COLO668 (cell line): ENCODE measurements around the gene KHSRP.
A peak's percentile ranks its signal among the peaks of the same experiment; 100 is the strongest.

Experiments
- DNase-seq: peaks from one replicate; lab custom pipeline; 2025; ENCODE audit not compliant: unreplicated experiment; lab: John Stamatoyannopoulos, UW

KHSRP gene, protein sequence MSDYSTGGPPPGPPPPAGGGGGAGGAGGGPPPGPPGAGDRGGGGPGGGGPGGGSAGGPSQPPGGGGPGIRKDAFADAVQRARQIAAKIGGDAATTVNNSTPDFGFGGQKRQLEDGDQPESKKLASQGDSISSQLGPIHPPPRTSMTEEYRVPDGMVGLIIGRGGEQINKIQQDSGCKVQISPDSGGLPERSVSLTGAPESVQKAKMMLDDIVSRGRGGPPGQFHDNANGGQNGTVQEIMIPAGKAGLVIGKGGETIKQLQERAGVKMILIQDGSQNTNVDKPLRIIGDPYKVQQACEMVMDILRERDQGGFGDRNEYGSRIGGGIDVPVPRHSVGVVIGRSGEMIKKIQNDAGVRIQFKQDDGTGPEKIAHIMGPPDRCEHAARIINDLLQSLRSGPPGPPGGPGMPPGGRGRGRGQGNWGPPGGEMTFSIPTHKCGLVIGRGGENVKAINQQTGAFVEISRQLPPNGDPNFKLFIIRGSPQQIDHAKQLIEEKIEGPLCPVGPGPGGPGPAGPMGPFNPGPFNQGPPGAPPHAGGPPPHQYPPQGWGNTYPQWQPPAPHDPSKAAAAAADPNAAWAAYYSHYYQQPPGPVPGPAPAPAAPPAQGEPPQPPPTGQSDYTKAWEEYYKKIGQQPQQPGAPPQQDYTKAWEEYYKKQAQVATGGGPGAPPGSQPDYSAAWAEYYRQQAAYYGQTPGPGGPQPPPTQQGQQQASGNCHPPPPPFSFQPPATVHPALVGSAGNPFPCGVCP

DNA sequence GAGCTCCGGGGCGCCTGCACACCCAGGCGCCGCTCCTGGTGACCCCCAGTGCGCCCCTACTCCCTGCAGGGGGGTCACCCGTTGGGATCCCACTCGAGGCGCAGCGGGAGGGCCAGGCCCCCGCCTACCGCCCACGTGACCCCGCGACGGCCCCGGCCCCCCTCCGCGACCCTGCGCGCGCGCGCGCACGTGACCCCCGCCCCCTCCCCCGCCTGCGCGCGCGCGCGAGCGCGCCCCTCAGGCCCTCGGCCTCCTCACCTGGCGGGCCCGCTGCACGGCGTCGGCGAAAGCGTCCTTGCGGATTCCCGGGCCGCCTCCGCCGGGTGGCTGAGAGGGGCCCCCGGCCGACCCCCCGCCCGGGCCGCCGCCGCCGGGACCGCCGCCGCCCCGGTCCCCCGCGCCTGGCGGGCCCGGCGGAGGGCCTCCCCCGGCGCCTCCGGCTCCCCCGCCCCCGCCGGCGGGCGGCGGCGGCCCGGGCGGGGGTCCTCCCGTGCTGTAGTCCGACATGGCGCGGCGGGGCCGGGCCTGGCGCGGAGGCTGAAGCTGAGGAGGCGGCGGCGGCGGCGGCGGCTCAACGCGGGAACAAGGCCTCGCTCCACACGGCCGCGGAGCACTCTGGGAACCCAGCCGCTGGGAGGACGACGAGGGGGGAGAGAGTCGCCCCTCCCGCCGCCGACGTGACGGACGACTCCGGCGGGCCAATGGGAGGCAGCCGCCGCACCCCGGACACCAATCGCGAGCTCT lies at the start of gene KHSRP:
Gene KHSRP (minus strand): TSS at position 617 of the 744 bp plus-strand sequence. CDS start 110 bp downstream, at position 507.
- DNase-seq = peak; percentile 55

DNA sequence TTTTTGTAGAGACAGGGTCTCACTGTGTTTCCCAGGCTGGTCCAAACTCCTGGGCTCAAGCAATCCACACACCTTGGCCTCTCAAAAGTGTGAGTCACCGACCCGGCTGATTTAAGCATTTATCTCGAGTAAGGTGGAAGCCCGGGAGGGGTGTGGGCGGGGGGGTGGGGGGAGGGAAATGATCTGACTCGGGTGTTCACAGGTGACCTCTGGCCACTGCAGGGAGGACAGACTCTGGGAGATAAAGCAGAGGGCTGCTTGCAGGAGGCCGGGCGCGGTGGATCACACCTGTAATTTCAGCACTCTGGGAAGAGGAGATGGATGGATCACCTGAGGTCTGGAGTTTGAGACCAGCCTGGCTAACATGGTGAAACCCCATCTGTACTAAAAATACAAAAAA lies 49.0 kb upstream of the KHSRP start:
- no peak for DNase-seq

DNA sequence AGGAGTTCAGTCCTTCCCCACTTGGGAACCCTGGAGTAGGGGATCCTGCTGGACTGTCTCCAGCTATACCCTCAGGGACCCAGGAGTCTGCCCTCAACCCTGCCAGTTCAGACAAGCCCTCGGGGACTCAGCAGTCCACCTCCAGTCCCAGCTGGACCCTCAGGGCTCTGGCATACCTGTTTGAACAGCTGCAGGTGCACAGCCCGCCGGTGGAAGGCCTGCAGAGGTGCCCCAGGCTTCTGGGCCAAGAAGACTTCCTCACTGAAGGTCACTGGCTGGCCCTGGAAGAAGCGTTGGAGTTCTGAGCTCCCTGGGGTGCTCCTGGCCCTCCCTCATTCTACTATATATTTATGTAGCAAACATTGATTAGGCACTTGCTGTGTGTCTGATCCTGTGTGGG lies 48.1 kb upstream of the KHSRP start:
- peak; percentile 50 for DNase-seq

DNA sequence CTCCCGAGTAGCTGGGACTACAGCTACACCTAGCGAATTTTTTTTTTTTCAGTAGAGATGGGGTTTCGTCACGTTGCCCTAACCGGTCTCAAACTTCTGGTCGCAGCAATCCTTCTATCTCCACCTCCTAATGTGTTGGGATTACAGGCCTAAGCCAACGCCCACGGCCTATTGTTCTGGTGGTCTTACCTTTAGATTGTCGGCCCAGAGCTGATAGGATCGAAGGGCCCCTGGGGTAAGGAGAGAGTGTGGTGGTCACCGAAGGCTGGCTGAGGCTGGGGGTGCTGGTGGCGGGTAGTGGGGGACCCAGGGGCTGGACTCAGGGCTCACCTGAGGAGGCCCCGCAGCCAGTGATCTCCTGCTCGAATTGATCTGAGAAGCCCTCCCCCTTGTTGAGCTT lies 46.5 kb upstream of the KHSRP start:
- DNase-seq = no peak

DNA sequence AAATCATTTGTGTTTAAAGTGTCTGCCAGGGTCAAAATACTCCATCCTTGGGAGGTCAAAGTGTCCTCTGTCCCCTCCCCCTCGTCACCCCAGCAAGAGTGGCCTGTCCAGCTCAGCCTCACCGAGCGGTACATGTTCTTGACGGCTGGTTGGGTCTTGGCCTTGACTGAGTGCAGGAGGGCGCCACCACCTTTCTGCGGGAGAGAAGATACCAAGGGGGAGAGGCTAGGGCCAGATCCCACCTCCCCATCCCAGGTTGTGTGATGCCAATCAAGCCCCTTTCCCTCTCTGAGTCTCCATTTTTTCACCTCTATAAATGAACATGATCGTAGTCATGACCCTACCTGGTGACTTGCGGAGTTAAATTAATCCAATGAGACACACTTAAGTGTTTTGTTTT lies 45.6 kb upstream of the KHSRP start:
- DNase-seq = no peak

DNA sequence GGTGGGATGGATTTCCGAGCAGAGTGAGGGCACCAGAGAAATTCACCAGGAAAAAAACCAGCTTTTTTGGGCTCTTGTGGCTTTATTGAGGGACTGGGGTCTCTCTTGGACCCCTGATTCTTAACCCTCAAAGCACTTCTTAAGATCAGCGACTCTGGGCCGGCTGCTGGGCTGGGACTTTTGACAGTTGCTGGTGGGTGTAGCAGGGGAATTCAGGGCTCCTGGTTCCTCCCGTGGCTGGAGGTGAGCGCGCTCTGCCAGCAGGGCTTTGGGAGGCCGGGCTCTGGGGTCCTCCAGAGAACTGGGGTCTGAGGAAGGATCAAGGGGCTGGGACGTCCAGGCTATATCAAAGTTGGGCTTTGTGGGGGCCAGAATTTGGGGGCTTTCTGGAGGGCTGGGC lies 42.8 kb upstream of the KHSRP start:
- DNase-seq = no peak

DNA sequence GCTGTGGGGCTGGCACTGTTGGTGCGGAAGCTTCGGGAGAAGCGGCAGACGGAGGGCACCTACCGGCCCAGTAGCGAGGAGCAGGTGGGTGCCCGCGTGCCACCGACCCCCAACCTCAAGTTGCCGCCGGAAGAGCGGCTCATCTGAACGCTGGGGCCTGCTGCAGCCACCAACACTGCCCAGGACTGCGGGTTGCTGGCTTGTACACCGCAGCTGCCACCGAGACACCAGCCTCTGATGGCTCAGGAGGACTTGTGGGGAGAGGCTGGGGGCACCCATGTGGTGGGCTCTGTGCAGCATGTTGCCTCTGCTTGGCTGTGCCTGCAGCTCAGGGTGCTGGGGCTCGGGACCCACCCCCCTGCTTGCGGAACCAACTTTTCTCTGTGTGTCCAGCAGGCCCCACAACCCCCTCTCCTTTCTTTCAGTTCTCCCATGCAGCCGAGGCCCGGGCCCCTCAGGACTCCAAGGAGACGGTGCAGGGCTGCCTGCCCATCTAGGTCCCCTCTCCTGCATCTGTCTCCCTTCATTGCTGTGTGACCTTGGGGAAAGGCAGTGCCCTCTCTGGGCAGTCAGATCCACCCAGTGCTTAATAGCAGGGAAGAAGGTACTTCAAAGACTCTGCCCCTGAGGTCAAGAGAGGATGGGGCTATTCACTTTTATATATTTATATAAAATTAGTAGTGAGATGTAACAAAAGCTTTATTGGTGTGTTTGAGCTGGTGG lies 42.1 kb upstream of the KHSRP start:
- DNase-seq = no peak

DNA sequence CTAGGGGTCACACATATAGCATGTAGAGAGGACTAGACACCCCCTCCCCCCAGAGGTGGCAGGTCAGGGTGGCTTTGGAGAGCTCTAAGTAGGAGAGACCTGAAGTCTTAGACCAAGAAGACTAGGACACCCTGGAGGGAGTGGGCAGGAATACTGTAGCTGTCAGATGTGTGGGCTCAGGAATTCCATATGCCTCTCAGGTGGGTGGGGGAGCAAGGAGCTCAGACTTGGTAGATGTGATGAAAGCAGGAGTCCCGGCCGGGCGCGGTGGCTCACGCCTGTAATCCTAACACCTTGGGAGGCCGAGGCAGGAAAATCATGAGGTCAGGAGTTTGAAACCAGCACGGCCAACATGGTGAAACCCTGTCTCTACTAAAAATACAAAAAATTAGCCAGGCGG lies 41.1 kb upstream of the KHSRP start:
- DNase-seq = no peak

DNA sequence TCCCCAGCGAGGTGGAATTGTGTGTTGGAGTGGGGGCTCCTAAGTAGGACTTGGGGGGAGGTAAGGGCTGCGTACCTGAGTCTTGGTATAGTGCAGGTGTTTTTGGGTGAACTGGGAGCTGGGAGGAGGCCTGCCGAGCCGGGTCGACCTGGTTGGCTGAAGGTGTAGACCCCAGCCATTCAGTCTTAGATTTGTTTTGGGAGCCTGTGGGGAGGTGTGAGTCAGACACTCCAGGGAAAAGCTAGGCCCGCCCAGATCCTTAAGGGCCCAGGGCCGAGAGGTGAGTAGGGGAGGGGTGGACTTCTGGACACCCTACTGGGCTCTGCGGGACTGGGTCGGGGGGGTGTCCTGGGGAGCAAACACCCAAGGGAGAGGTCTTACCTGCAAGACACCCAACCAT lies 40.4 kb upstream of the KHSRP start:
- no peak for DNase-seq

DNA sequence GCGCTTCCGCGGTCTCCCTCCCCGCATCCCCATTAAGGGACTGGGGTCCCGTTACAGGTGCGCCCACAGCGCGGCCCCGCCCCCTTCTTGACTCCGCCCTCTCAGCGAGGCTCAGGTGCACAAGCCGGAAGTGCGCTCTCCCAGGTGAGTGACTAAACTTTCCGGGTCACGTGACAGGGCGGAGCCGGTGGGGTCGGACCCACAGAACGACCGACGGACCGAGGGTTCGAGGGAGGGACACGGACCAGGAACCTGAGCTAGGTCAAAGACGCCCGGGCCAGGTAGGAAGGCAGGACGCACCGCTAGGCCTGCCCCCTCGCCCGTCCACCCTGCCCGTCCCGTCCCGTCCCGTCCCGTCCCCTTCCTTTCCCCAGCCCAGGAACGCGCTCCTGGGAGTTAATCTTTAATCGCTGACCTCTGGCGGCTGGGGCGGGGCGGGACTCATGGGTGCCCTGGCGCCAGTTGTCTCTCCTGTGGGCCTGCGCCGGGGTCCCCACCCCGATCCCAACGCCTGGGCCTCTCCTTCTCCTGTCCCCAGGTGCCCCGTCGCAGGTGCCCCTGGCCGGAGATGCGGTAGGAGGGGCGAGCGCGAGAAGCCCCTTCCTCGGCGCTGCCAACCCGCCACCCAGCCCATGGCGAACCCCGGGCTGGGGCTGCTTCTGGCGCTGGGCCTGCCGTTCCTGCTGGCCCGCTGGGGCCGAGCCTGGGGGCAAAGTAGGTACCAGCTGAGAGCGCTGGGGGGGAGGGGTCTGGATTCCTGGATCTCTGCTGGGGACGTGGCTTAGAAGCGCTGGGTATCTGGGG lies 39.7 kb upstream of the KHSRP start, which contains the start of gene CRB3:
Gene CRB3 (plus strand): TSS at position 202 of the 804 bp plus-strand sequence. CDS start 431 bp downstream, at position 633.
- peak; percentile 94 for DNase-seq

DNA sequence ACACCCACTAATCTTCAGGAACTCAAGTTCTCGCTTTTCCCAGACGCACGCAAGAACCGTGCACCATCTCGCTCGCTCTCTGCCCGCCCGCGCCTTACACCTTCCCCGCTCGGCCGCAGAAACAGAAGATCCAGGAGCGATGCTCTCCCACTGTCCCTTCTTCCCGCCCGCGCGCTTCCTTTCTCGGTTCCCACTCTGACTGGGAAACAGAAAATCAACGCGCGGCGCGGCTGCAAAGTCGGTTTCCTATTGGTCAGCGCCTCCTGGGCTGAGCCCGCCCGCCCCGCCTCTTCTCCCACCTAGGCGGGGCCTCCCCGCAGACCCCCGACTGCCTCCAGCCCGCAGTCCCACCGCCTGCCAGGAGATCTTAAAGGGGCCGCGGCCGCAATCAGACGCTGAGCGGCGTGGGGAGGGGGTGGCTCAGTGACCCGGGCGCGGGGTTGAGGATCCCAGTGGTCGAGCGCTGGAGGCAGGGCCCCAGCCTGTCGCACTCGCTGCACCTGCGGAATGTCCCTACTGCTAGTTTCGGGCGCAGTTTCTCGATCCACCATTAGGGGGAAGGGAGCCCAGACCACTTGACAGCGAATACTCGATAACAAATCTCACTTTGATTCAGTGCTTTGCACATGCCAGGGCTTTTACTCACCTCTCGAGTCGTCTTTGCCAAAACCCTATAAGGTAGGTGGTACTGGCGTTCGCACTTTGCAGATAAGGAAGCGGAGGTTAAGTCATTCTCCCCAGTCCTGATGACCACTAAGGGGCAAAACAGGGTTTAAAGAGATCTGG lies 35.7 kb upstream of the KHSRP start:
- peak; percentile 99 for DNase-seq

DNA sequence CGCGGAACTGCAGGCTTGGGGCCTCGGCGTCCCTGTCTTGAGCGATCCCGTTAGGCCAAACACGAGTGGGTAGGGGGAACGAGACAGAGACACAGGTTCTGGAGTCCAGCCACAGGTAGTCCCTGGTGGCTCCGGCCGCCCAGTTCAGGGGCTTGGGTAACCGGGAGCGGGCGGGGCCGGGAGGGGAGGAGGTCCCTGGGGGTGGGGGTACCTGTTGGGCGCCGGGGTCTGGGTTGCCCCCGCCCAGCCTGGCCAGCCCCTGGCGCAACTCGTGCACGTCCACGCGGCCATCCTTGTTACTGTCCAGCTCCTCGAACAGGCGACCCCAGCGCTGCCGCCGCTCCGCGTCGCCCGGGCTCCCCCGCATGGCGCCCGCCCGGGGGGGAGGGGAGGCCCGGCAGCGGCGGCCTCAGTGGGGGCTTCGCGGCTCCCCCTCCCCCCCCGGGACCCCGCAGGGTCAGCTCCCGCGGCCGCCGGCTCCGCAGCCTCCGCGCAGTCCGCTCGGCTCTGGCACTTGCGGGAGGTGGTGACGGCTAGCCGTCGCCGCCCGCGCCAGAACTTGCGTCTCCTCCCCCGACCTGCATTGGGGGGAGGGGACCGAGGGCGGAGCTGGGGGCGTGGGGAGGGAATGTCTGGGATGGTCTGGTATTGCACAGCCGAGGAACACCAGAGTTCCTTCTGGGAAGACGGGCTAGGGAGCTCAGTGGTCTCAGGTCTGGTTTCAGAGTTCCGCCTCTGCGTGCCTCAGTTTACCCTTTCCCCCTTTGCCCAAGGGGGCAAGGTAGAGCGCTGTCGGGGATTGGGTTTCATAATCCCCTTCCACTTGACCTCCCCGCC lies 34.9 kb upstream of the KHSRP start, which contains the start of gene SLC25A23:
Gene SLC25A23 (minus strand): TSS at position 531 of the 837 bp plus-strand sequence. CDS start 164 bp downstream, at position 367.
- peak; percentile 78 for DNase-seq

DNA sequence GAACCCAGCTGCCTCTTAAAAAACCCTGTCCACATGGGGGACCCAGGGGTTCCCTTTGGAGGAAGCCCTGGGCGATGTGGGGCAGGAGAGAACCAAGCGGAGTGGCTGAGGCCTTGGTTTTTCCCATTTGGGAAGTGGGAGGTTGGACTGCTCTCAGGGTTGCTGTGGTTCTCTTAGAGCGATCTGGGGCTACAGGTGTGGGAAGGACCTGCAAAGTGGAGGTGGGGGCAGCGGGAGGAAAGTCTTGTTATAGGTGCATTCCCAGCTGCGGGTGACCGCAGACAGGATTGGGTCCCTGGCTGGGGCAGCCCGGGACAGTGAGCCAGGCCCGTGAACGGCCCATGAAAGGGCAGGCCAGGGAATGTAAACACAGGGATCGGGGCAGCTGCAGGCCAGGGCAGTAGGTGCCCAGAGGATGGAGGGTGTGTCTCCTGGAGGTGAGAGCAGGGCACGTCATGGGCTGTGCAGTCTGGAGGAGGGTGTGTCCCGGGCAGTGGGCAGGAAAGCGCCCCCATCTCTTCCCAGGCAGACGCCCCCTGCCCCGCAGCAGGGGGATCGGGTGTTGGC lies 34.2 kb upstream of the KHSRP start:
- no peak for DNase-seq

DNA sequence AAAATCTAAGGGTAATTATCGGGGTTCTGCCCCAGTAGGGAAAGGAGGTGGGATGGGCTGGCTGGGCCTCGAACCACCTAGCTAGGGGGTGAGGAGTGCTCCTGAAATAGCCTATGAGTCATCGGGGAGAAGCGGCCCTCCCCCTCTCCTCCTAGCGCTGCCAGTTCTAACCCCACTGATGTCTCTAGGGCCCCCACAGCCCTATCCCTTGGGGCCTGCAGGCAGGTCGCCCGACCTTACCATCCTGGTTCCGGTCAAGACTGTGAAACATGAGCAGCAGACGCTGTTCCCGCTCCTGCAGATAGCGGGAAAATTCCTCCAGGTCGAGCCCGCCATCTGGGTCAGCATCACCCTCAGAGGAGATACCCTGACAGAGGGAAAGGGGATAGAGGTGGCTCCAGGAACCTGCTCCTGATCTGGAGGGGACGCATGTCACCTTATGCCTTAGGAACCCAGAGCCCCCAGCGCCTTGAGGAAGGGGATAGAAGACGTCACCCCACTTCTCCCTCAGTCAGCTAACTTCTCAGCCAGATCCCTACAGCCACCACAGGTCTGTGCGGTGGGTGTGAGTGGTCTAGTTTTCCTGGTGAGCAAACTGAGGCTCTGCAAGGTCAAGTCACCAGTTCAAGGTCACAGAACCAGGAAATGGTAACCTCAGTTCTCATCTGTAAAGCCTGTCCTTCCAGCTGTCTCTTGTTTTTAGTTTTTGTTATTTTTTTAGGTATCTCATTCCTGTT lies 33.5 kb upstream of the KHSRP start:
- DNase-seq = no peak

DNA sequence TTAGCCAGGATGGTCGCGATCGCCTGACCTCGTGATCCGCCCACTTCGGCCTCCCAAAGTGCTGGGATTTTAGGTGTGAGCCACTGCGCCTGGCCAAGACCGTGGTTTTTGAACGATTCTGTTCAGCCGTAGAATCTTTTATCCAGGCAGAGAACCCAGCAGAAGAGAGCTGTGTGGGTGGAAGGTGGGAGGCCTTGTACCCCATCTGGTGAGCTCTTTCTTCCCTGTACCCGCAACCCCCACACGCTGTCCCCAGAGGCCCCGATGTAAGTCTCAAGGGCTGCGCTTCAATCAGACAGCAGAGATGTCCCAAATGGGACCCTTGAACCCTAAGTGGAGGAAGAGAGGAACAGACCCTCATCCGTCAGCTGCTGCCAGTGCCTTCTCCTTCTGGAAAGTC lies 31.3 kb upstream of the KHSRP start:
- no peak for DNase-seq

DNA sequence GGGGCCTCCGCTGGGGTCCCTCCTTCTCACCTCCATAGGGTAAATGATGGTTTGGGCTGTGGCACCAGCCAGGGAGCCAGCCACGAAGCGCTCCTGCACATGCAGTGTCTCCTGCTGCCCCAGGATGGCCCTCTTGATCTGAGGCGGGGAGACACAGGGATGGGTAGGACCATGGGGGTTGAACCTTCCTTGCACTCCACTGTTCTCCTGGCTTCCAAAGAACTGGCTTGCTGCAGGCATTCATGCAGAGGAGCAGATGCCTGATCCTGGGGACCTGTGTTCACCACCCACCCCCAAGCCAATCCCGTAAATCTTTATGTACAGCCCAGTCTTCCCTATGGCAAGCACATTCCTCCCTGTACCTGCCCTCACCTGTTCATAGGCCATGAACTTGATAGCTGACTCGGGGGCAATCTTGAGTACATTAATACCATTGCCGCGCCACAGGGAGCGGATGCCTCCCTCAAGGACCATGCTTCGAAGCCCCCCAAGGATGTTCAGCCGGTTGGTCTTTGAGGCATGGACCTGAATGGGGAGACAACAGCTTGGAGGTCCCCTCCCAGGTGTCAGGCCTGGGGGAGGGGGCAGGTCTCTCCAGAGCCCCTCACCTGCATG lies 29.4 kb upstream of the KHSRP start:
- DNase-seq = no peak

DNA sequence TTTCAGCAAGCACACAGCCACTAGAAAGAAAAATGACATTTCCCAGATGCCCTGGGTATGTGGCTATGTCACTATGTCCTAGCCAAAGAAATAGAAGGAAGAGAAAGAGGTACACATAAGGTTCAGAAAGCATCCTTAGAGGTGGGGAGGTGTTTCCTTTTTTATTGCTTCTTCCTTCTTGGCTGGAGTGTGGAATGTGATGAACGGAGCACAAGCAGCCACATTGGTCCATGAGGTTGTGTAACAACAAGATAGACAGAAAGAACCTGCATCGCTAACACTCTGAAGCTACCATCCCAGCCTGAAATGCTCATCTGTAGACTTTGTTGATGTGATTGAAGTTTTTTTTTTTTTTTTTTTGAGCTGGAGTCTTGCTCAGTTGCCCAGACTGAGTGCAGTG lies 28.3 kb upstream of the KHSRP start:
- no peak for DNase-seq
